Measurements from ENCODE around the gene ZYX.
"Not testable (repeated sequence)": the region's sequence is repeated elsewhere in the genome, so short reads cannot be mapped to it uniquely, and the experiment has no call there.

ZYX gene

DNA sequence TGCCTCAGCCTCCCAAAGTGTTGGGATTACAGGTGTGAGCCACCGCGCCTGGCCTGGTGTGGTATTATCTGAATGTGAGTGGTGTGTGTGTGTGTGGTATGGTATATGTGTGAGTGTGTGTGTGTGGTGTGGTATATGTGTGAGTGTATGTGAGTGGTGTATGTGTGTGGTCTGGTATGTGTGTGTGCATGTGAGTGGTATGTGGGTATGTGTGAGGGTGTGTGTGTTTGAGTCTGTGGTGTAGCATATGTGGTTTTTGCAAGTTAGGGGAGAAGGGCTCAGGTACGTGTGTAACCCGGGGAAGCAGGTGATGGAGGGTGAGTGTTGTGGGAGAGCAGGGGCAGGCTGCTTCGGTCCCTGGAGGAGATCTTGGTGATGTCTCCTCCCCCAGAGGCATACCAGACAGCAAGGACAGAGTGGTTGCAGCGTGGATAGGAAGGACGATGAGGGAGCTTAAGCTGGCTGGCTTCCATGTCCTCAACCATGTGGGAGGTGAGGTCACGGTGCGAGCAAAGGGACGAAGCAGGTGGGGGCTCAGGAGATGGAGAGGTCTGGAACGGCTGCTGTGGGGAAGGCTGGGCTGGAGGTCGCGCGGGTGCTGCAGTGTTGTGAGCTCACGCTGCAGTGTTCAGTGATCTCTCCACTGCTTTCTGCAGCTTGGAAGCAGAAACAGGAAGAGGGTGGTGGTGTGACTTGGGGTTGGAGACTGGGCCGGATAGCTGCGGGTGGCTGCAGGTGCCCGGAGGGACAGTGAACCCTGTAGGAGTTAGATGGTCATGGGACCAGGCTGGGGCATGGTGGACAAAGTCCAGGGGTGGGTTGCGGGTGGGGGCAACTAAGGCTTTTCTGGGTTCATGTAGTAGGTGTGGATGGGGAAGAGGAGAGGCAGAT lies 5.0 kb downstream of the ZYX start:
- DNase-seq (ENCODE audit: low read depth in 3 of 3), result no peak

DNA sequence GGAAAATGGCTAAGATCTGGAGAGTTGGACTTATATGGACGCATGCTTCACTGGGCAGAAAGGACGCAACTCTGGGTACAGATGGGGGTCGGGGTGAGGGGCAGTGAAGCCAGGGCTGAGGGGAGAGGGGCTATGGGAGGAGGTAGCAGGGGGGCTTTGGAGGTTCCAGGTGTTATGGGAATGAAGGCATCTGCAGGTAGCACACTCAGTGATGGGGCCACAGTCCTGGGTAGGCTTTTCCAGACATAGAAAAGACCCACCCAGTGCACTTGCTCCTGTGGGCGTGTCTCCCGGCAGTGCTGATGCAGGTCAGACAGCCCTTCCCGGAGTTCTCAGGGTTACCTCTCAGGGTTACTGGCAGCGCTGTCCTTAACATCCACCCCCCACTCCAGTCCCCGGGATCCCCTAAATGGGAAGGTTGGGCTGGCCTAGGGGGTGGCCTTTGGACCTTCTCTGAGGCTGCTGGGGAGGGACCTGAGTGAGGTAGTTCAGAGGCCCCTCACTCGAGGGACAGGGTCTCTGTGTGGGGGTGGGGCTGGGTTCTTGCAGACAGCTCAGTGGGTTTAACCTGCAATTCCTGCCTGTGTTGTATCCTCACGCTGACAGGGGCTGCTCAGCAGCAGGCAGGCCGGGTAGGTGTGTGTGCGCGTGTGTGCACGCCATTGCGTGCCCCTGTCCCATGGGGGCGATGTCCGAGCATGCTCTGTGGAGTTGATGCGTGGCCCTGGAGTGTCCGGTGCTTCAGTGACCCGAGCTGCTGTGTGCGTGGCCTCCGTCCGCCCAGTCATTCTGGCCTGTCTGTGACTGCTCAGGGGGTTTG lies 6.2 kb downstream of the ZYX start:
- DNase-seq (ENCODE audit: low read depth in 3 of 3), result no peak

DNA sequence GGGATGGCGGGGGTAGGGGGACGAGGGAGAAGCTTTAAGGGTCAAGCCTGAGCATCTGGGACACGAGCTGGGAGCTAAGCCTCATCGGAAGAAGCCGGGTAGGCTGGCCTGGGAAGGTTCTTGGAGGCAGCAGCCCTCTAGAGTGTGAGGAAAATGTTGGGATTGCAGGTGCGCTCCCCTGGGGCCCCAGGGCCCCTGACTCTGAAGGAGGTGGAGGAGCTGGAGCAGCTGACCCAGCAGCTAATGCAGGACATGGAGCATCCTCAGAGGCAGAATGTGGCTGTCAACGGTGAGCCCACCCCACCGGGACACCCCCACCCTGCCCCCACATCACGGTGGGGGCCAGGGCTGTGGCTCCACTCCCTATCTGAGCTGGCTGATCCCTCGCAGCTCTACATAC lies 6.9 kb downstream of the ZYX start:
- no peak for DNase-seq (ENCODE audit: low read depth in 3 of 3)

DNA sequence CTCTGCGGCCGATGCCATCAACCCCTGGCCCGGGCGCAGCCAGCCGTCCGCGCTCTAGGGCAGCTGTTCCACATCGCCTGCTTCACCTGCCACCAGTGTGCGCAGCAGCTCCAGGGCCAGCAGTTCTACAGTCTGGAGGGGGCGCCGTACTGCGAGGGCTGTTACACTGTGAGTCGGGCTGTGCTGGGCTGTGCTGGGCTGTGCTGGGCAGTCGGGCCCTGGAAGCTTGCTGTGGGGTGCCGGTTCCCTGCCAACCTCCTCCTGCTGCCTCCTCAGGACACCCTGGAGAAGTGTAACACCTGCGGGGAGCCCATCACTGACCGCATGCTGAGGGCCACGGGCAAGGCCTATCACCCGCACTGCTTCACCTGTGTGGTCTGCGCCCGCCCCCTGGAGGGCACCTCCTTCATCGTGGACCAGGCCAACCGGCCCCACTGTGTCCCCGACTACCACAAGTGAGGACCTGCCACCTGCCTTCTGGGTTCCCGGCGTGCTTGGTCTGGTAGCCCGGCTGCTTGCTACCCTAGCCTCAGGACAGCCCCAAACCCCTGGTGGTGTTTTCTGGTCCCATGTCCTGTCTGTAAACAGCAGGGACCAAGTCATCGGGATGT lies 7.5 kb downstream of the ZYX start:
- no peak for DNase-seq (ENCODE audit: low read depth in 3 of 3)

DNA sequence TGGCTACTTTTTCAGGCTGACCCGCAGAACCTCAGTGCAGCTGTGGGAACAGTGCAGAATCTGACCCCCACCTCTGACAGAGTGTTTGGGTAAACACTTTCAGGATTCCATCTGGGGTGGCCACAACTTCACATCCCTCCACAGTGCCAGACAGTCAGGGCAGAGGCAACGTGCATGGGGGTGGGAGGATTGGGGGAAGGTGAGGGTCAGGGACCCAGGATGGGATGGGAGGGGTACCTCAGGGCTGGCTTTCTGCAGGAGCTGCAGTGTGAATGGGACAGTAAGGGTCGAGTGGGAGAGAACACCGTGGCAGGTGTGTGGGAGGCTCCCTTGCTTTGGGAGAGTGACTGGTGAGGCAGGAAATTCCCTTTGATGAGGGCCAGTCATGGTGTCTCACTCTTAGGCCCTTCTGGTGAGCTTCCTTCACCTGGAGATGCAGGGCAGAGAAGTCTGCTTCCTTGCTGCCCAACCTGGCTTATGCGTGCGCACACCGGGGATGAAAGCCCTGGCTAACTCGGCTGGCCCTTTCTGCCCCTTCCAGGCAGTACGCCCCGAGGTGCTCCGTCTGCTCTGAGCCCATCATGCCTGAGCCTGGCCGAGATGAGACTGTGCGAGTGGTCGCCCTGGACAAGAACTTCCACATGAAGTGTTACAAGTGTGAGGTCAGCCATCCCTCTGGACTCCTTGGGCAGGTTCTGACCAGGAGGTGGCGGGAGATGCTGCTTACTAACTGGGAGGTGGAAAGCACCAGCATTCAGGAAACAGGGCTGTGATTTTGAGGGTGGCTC lies 8.4 kb downstream of the ZYX start:
- no peak for DNase-seq (ENCODE audit: low read depth in 3 of 3)

DNA sequence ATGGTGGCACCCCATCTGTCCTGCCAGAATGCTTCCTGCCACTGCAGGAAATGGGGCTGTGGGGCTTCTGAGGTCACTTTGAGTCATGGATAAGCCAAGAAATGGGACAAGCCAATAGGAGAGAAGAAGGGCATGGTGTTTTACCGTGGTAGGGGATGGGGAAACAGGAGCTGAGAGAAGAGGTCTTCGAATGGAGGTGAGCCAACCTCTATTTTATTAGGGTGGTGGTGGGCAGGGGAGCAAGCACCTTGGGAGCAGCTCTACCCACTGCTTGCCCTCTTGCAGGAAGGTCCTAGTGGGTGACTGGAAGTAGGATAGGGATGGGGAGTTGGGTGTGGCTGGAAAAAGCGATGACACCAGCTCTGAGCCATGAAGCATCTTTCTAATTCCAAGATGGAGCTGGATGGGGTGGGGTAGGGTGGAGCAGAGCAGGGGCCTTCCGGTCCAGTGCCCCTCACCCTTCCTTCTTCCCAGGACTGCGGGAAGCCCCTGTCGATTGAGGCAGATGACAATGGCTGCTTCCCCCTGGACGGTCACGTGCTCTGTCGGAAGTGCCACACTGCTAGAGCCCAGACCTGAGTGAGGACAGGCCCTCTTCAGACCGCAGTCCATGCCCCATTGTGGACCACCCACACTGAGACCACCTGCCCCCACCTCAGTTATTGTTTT lies 9.1 kb downstream of the ZYX start:
- DNase-seq (ENCODE audit: low read depth in 3 of 3), result no peak

DNA sequence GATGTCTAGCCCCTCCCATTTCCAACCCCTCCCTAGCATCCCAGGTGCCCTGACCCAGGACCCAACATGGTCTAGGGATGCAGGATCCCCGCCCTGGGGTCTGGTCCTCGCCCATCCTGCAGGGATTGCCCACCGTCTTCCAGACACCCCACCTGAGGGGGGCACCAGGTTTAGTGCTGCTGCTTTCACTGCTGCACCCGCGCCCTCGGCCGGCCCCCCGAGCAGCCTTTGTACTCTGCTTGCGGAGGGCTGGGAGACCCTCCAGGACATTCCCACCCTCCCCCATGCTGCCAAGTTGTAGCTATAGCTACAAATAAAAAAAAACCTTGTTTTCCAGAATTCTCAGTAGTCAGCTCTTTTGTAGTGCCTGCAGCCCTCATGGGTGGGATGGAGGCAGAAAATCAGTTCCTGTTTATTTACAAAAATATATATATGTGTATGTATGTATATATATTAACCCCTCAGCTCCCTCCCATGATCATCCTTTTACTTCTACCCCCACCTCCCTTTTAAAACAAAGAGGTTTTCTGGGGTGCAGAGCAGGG lies 9.7 kb downstream of the ZYX start:
- no peak for DNase-seq (ENCODE audit: low read depth in 3 of 3)

DNA sequence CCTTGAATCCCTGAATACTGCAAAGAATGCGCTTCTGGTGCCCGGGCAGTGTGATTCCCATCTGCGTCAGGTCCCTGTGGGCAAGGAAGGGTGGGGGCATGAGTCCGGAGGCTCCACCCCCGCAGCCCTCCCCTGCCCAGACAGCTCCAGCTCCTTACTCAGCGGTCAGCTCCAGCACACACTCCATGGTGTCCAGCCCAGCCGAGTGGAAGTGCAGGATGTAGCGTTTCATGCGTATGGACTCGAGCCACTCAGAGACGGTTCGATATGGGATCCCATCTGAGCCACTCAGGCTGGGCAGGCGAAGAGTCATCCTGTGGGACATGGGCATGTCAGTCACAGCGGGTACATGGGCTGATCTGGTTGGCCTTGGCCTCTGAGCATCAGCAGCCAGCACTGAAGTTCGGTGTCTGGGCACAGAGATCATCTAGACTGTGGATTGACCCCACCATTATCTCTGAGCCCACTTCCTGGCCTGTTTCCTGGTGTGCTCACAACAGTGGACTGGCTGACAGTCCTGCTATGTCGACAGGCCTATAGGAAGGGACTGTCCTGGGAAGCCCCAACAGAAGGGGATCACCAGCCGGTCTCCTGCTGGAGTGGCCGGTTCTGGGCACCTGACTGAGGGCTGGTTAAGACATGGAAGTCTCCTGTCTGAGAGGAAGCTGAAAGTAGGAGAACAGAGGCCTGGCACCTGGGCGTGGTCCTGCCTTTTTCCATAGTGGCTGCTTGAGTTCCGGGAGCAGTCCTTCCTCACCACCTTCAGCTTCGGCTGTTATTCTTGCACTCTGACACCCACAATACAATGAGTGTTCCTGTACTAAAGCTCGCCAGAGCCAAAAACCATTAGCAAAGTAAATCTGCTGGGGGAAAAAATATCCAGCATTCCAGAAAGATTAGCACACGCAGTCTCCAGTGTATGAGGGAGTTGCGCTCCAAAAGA lies 10.6 kb downstream of the ZYX start:
- no peak for DNase-seq (ENCODE audit: low read depth in 3 of 3)

DNA sequence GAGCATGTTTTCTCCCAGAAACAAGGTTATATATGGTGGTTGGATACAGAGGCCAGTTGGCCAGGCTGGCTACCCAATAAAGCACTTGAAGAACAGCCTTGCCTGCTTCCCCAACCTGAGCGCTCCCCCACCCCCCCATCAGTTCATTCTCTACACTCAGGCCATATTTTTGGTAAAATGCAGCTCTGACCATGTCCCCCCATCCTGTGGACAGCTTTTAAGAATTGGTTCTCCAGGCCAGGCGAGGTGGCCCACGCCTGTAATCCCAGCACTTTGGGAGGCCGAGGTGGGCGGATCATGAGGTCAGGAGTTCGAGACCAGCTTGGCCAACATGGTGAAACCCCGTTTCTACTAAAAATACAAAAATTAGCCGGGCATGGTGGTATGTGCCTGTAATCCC lies 11.3 kb downstream of the ZYX start:
- DNase-seq (ENCODE audit: low read depth in 3 of 3), result not testable (repeated sequence)

DNA sequence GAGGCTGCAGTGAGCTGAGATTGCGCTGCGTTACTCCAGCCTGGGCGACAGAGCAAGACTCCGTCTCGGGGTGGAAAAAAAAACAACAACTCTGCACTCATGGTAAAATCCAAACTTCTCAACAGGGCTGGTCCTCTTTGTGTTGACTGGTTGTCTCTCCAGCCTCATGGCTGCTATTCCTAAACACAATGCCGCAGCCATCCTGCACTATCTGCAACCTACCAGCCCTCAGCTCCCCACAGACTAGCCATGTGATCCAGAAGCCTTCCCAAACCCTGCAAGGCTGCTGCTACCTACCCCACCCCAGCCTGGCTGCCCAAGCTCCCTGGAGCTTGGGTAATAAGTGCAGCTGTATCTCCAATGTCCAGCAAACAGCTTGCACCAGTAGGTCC lies 11.7 kb downstream of the ZYX start:
- DNase-seq (ENCODE audit: low read depth in 3 of 3), result no peak

DNA sequence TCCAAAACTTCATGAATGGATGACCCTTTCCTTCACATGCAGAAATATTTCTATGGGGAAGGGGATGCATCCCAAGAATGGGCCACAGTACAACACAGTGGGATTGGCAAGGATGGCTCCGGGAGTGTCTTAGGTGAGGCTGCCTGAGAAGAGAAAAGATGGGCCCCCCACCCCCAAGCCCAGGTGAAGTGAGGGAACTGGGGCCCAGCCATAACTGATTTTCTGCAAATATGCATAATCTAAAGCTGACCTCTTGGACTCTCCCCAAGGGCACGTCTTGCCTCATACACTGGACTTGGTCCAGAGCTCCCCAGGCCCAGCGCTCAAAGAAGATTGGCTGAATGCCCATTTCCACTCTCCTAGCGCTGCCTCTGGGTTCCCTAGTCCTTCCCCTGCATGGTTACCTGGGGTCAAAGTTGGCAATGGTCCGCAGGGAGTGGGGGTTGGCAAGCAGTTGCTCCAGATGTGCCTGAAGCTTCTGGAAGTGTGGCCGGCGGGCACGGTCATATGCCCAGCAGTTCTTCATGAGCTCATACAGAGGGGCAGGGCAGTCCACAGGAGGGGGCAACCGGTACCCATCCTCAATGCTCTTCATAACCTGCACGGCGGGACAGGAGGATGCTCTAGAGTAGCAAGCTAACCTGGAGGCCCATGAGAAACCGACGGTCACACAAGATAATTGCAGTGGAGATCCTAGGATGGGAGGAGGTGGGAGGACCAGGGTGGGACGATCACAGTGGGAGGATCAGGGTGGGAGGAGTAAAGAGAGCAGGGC lies 12.3 kb downstream of the ZYX start:
- no peak for DNase-seq (ENCODE audit: low read depth in 3 of 3)

DNA sequence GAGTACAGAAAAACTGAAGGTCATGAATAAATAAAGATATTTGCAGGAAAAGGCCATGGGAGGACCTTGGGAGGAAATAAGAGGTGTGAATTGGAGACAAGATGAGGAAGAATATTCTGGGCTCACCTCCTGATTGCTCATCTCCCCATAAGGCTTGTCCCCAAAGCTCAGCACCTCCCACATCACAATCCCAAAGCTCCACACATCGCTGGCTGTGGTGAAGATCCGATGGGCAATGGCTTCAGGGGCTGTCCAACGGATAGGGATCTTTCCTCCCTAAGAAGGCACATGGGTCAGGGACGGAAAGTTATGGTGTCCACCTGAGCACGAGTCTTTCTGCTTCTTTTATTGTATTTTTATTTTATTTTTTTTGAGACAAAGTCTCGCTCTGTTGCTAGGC lies 12.9 kb downstream of the ZYX start:
- DNase-seq (ENCODE audit: low read depth in 3 of 3), result no peak

DNA sequence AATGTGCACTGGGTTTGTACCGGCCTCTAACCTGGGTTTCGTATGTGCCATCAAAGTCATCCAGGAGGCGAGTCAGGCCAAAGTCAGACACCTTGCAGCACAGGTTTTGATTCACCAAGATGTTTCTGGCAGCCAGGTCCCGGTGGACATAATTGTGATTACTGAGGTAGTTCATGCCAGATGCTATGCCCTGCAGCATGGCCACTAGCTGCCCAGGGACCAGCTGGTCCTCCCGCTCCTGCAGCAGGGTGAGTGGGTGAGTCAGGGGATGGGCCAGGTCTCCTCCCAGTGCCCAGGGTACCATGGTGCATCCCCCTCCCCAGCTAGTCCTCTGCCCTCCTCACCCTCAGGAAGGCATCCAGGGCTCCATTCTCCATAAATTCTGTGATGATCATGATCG lies 13.6 kb downstream of the ZYX start:
- no peak for DNase-seq (ENCODE audit: low read depth in 3 of 3)

DNA sequence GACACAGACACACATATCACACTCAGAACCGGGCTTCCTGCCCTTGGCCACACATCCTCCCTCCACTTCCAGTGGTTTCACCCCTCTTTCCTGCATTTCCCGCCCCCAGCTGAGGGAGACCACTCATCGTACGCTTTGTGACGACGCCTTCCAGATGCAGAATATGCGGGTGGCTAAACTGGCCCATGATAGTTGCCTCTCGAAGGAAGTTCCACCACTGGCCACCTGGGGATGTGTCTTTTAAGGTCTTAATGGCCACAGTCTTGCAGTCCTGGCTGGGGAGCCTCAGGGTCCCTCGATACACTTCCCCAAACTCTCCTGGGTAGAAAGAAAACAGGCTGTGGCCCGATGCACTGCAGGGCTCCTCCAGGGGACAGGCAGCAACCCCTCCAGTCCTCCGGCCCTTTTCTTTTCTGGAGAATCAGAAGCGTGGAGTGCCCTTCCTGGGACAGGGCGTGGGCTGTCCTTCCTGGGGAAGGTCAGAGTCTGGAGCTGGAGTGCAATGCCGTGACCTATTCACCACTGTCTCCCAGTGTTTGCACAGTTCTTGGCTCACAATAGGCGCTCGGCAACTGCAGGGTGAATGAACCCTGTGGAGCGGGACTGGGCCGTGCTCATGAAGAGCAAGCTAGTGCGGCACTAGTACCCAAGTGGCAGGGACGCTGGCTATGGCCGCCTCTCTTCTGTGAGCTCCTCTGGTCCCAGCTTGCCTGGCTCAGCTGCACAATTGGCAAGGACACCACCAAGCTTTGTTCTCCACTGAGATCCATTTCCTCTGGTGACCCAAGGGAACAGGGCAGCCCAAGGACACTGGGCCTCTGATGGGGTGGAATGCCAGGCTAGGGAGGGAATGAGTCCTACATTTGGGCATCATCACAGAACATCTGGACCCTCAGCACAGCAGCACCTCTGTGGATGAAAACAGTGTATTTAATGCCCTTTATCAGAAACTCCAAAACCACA lies 14.3 kb downstream of the ZYX start:
- no peak for DNase-seq (ENCODE audit: low read depth in 3 of 3)

DNA sequence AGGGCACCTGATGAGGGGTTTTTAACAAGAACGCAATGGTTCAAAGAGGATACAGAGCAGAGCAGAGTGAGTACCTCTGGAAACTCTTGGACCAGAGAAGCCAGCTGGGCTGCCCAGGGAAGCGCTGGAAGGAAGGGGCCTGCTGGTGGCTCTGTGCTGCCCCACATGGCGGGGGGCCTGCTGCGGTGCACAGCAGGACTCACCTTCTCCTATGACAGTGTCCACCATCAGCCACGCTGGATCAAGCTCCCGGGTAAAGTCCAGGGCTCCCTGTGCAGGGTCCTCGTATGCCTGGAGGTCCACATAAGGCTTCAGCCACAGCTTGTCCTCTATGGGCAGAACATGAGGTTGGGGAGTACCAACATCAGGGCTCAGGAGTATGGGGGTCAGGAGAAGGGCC lies 15.0 kb downstream of the ZYX start:
- DNase-seq (ENCODE audit: low read depth in 3 of 3), result no peak

DNA sequence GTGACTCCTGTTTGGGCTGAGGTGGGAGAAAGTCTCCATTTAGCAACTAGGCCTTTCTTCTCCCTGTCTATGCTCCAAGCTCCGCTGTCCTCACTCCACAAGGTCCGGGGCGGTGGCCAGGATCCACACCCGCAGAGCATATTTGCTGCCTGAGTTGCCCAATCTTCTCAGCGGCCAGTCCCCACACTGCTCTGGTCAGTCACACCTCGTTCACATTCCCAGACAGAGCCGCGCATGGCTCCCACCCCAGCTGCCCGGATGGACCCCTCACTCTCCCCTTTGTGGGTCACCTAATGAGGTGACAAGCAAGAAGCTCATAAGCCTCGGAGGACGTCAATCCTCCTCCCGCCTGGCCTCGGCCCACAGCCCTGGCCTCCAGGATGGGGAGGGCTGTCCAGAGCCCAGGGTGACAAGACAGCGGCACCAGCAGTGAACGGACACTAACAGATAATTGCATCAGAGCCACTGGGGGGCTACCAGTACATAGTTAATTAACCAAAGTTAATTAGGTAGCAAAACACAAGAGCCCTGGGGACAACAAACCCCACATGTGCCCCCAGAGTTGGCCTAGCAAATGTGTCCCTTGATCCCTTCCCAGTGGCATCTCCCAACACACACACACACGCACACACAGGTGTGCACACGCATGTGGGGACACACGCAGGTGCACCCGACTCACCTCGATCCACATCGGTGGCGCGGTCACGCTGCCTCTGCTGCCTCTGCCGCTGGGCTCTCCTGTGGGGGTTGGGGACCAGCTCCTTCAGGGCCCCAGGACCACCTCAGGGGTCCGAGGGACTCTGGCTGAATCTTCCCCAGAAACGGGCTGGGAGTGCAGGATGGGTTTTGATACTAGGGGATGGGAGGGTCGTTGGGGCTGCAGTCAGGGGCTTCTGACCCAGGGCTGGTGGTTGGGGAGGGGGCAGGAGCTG lies 15.7 kb downstream of the ZYX start:
- no peak for DNase-seq (ENCODE audit: low read depth in 3 of 3)

Measured in stimulated activated CD4-positive, alpha-beta T cell treated with anti-CD3 and anti-CD28 coated beads, TNF-alpha, amount 100 ng/mL, for 24 hours (primary cell).